H1 (cell line): ENCODE results near the gene LACTB. TPM values are rescaled to one million over a fixed set of nuclear protein-coding genes. Genes with fewer than 3 reads are reported as not detected.

ENCODE experiments used
- CTCF ChIA-PET: fragments of 300-600 bp; sonication (Branson Sonifier 250); formaldehyde crosslinking; loops from one replicate; lab custom pipeline; 2021; ENCODE audit not compliant: partially characterized antibody; lab: Charles Lee
- POLR2A ChIA-PET: fragments of 300-600 bp; sonication (Branson Sonifier 250); formaldehyde crosslinking; loops from one replicate; lab custom pipeline; 2021; ENCODE audit warnings: inconsistent platforms; ENCODE audit not compliant: partially characterized antibody; lab: Charles Lee
- DNase-seq, 2 experiments: peaks; one replicate each; pipeline versions ENCODE4 v3.0.0 to v3.0.0-alpha.2; 2010 to 2022; ENCODE audit warnings: low spot score in 2 of 2, low read depth in 1 of 2, mixed read lengths in 1 of 2
- FAIRE-seq: peaks from 2 replicates; lab custom pipeline; 2011; peaks lifted over from hg19 to GRCh38; lab: Jason Lieb, UNC
- H2AFZ ChIP-seq: 2 replicates; pipeline ENCODE4 v1.8.1; 2012; ENCODE audit warnings: low read length, inconsistent platforms
- H2AK5ac ChIP-seq: 2 replicates; pipeline ENCODE4 v1.6.1; 2013; ENCODE audit warnings: low read depth, low read length
- H2BK120ac ChIP-seq: replicated peaks from 2 replicates; pipeline ENCODE3; 2013; ENCODE audit warnings: low read depth, low read length, inconsistent platforms
- H2BK12ac ChIP-seq: 2 replicates; pipeline ENCODE4 v1.6.1; 2013; ENCODE audit warnings: low read depth, low read length
- H2BK15ac ChIP-seq: 2 replicates; pipeline ENCODE4 v1.6.1; 2013; ENCODE audit warnings: low read length
- H2BK20ac ChIP-seq: 2 replicates; pipeline ENCODE4 v1.6.1; 2013; ENCODE audit warnings: low read length
- H2BK5ac ChIP-seq: 2 replicates; pipeline ENCODE4 v1.6.1; 2013; ENCODE audit warnings: low read depth, low read length
- H3K14ac ChIP-seq: 2 replicates; pipeline ENCODE4 v1.6.1; 2013; ENCODE audit warnings: inconsistent platforms; ENCODE audit not compliant: insufficient read length
- H3K18ac ChIP-seq: 2 replicates; pipeline ENCODE4 v1.6.1; 2013; ENCODE audit warnings: low read length; ENCODE audit errors: extremely low read depth
- H3K23ac ChIP-seq: 2 replicates; pipeline ENCODE4 v1.6.1; 2013; ENCODE audit warnings: inconsistent platforms; ENCODE audit not compliant: insufficient read length
- H3K23me2 ChIP-seq: 2 replicates; pipeline ENCODE4 v1.6.1; 2013; ENCODE audit warnings: low read depth, low read length
- H3K27ac ChIP-seq: 2 replicates; pipeline ENCODE4 v1.6.1; 2011; ENCODE audit warnings: low read depth, low read length, inconsistent platforms
- H3K27me3 ChIP-seq, 4 experiments: replicated peaks in 1 of 4; 1 replicate in 1 of 4; 2 replicates in 3 of 4; pipeline versions ENCODE4 v1.6.1 to v1.8.1; 2011 to 2013; ENCODE audit warnings: low read length in 3 of 4, mild to moderate bottlenecking in 3 of 4, inconsistent platforms in 2 of 4, mixed read lengths in 2 of 4, moderate library complexity in 1 of 4; ENCODE audit not compliant: control insufficient read depth in 3 of 4, insufficient read depth in 3 of 4; ENCODE audit errors: extremely low read depth in 1 of 4
- H3K36me3 ChIP-seq, 4 experiments: 2 replicates each; pipeline versions ENCODE4 v1.6.1 to v1.8.1; 2011 to 2013; ENCODE audit warnings: mild to moderate bottlenecking in 4 of 4, low read length in 3 of 4, moderate library complexity in 2 of 4, control low read depth in 1 of 4, inconsistent platforms in 1 of 4; ENCODE audit not compliant: insufficient read depth in 4 of 4, control insufficient read depth in 2 of 4
- H3K4ac ChIP-seq: replicated peaks from 2 replicates; pipeline ENCODE3; 2013; ENCODE audit warnings: low read length, low read depth, mixed read lengths, inconsistent platforms; ENCODE audit not compliant: insufficient read length
- H3K4me1 ChIP-seq, 4 experiments: replicated peaks in 1 of 4; 1 replicate in 1 of 4; 2 replicates in 3 of 4; pipeline versions ENCODE4 v1.6.1 to v1.8.1; 2011 to 2013; ENCODE audit warnings: low read length in 3 of 4, inconsistent platforms in 2 of 4, mixed read lengths in 1 of 4; ENCODE audit not compliant: insufficient read depth in 4 of 4, control insufficient read depth in 3 of 4
- H3K4me2 ChIP-seq, 2 experiments: 2 replicates each; pipeline versions ENCODE4 v1.6.1 to v1.8.1; 2011 to 2013; ENCODE audit warnings: low read depth in 2 of 2, low read length in 2 of 2, control low read depth in 1 of 2, inconsistent platforms in 1 of 2, mild to moderate bottlenecking in 1 of 2; ENCODE audit not compliant: insufficient read depth in 1 of 2
- H3K4me3 ChIP-seq, 4 experiments: fragments of 200-600, 300-600 bp in 1 of 4; sonication (generic), shearing (Covaris generic), sonication (Bioruptor Twin) in 1 of 4; 2 replicates each; pipeline versions ENCODE4 v1.5.1 to v1.8.1; 2011 to 2016; ENCODE audit warnings: low read length in 4 of 4, low read depth in 3 of 4, control low read depth in 2 of 4, inconsistent platforms in 2 of 4, mild to moderate bottlenecking in 2 of 4, mixed read lengths in 1 of 4, moderate library complexity in 1 of 4; ENCODE audit not compliant: insufficient read depth in 2 of 4; ENCODE audit errors: extremely low read depth in 1 of 4
- H3K56ac ChIP-seq: replicated peaks from 2 replicates; pipeline ENCODE3; 2013; ENCODE audit warnings: low read depth, mild to moderate bottlenecking, mixed read lengths, low read length, inconsistent platforms; ENCODE audit not compliant: insufficient read length
- H3K79me1 ChIP-seq: 2 replicates; pipeline ENCODE4 v1.6.1; 2013; ENCODE audit warnings: low read depth, low read length, control low read depth
- H3K79me2 ChIP-seq, 2 experiments: 2 replicates each; pipeline versions ENCODE4 v1.6.1 to v1.8.1; 2012 to 2013; ENCODE audit warnings: low read length in 2 of 2, mild to moderate bottlenecking in 2 of 2, inconsistent platforms in 1 of 2; ENCODE audit not compliant: insufficient read depth in 2 of 2, control insufficient read depth in 1 of 2
- H3K9ac ChIP-seq, 4 experiments: replicated peaks in 1 of 4; 1 replicate in 1 of 4; 2 replicates in 3 of 4; pipeline versions ENCODE4 v1.6.1 to v1.8.1; 2011 to 2013; ENCODE audit warnings: low read depth in 3 of 4, low read length in 3 of 4, control low read depth in 2 of 4, mild to moderate bottlenecking in 2 of 4, moderate library complexity in 2 of 4, inconsistent platforms in 1 of 4; ENCODE audit errors: extremely low read depth in 1 of 4
- H3K9me3 ChIP-seq, 2 experiments: 2 replicates each; pipeline versions ENCODE4 v1.6.1 to v1.8.1; 2012 to 2013; ENCODE audit warnings: mild to moderate bottlenecking in 2 of 2, moderate library complexity in 2 of 2, control low read depth in 1 of 2, inconsistent platforms in 1 of 2, low read depth in 1 of 2, low read length in 1 of 2, mixed read lengths in 1 of 2; ENCODE audit not compliant: insufficient read depth in 2 of 2
- H4K20me1 ChIP-seq, 2 experiments: replicated peaks in 1 of 2; 2 replicates each; pipeline versions ENCODE3 to v1.8.1; 2011 to 2013; ENCODE audit warnings: inconsistent platforms in 2 of 2, low read length in 2 of 2, mild to moderate bottlenecking in 1 of 2; ENCODE audit not compliant: insufficient read depth in 2 of 2, control insufficient read depth in 1 of 2
- H4K5ac ChIP-seq: 2 replicates; pipeline ENCODE4 v1.6.1; 2013; ENCODE audit warnings: low read length, low read depth, mixed read lengths, inconsistent platforms; ENCODE audit not compliant: insufficient read length
- H4K8ac ChIP-seq: 2 replicates; pipeline ENCODE4 v1.8.0; 2013; ENCODE audit warnings: mild to moderate bottlenecking, moderate library complexity, low read length, inconsistent platforms; ENCODE audit not compliant: insufficient read depth; ENCODE audit errors: extremely low read depth
- H4K91ac ChIP-seq: replicated peaks from 2 replicates; pipeline ENCODE3; 2013; ENCODE audit warnings: low read length, mixed read lengths, inconsistent platforms; ENCODE audit not compliant: insufficient read length
- ASH2L ChIP-seq: fragments of 200-600, 300-600 bp; sonication (generic); IDR thresholded peaks from one replicate; pipeline ENCODE4 v1.7.1; 2017; ENCODE audit warnings: low read length
- BACH1 ChIP-seq: IDR thresholded peaks from 2 replicates; pipeline ENCODE4 v1.6.1; 2012; ENCODE audit warnings: low read length, improper control_type of control experiment
- CTBP2 ChIP-seq: IDR thresholded peaks from 2 replicates; pipeline ENCODE4 v1.7.0; 2011; ENCODE audit warnings: borderline replicate concordance, mild to moderate bottlenecking, moderate library complexity, mixed read lengths, low read length; ENCODE audit not compliant: insufficient read depth, insufficient read length
- CTCF ChIP-seq, 3 experiments: IDR thresholded peaks; 1 replicate in 2 of 3; 2 replicates in 1 of 3; pipeline versions ENCODE4 v1.5.1 to v1.6.1; 2011; ENCODE audit warnings: low read length in 3 of 3, mild to moderate bottlenecking in 3 of 3, inconsistent platforms in 2 of 3, low read depth in 1 of 3, moderate library complexity in 1 of 3; ENCODE audit not compliant: insufficient read depth in 1 of 3; ENCODE audit errors: control extremely low read depth in 1 of 3
- EP300 ChIP-seq, 2 experiments: IDR thresholded peaks; 1 replicate in 1 of 2; 2 replicates in 1 of 2; pipeline ENCODE4 v1.6.1; 2011 to 2012; ENCODE audit warnings: low read depth in 2 of 2, low read length in 2 of 2, mild to moderate bottlenecking in 2 of 2, borderline replicate concordance in 1 of 2, inconsistent platforms in 1 of 2, moderate library complexity in 1 of 2
- HDAC6 ChIP-seq: IDR thresholded peaks from one replicate; pipeline ENCODE4 v1.7.1; 2012; ENCODE audit warnings: low read depth, mild to moderate bottlenecking, inconsistent platforms, low read length, moderate library complexity
- PHF8 ChIP-seq: fragments of 200-600 bp; sonication (generic); conservative IDR thresholded peaks from 2 replicates; pipeline ENCODE4 v1.7.1; 2012; ENCODE audit warnings: low read depth, mild to moderate bottlenecking, inconsistent platforms, low read length, moderate library complexity
- RBBP5 ChIP-seq: IDR thresholded peaks from 2 replicates; pipeline ENCODE4 v1.7.1; 2012; ENCODE audit warnings: low read depth, mild to moderate bottlenecking, inconsistent platforms, low read length, moderate library complexity, borderline replicate concordance
- SIN3A ChIP-seq, 2 experiments: IDR thresholded peaks in 1 of 2; conservative IDR thresholded peaks in 1 of 2; 2 replicates each; pipeline ENCODE4 v1.6.1; 2011 to 2012; ENCODE audit warnings: low read length in 2 of 2, improper control_type of control experiment in 1 of 2, low read depth in 1 of 2, mild to moderate bottlenecking in 1 of 2
- TCF12 ChIP-seq: IDR thresholded peaks from 2 replicates; pipeline ENCODE4 v1.6.1; 2011; ENCODE audit warnings: low read depth, mild to moderate bottlenecking, low read length
- WGBS, 2 experiments: shearing (Covaris generic) in 1 of 2; methylation state at CpG; one replicate each; pipeline versions ENCODE4 v1.1.6 to v1.1.7; 2013 to 2015; ENCODE audit warnings: low lambda C conversion rate in 2 of 2, mixed read lengths in 2 of 2, inconsistent platforms in 1 of 2, low coverage in 1 of 2, missing lambda C conversion rate in 1 of 2; ENCODE audit not compliant: insufficient replicate concordance in 2 of 2, insufficient coverage in 1 of 2, insufficient read length in 1 of 2; ENCODE audit errors: extremely low coverage in 1 of 2, missing lambda C conversion rate in 1 of 2; 5-methylcytosine and 5-hydroxymethylcytosine counted together
- polyA plus RNA-seq, 7 experiments: library from polyadenylated mRNA; depleted of rRNA in 3 of 7; stranded (reverse) in 5 of 7; unstranded in 2 of 7; fragments of >200 nt in 5 of 7; fragments of 200-250 nt in 2 of 7; gene quantifications; 1 replicate in 5 of 7; 2 replicates in 1 of 7; 4 replicates in 1 of 7; pipeline versions ENCODE4 v1.2.1 to v1.2.3, GENCODE V29; 2011 to 2013; ENCODE audit warnings: missing spikeins in 2 of 7, mixed read lengths in 2 of 7
- total RNA-seq: library from RNA; stranded (reverse); fragmentation: NEBNext Ultra II Directional; extraction: Animal tissue kit (Norgen Biotek cat#: 25700); gene quantifications from 2 replicates; pipeline ENCODE4 v1.2.1, GENCODE V29; 2021

Gene LACTB
- total and polyA plus RNA-seq, 2 of the 8 experiments (the other 6 are each of a cell fraction or from before 2014, with no cell fraction given) = 5.8 to 14.9 TPM

- no peak overlapping the region for H3K23ac ChIP-seq
- FAIRE-seq (no peak), DNase-seq (no peak)
- H3K27me3 ChIP-seq = no peaks in the 10 kb centered on the region
- peak overlapping the region; percentile 35; the same call in 1 of the 2 replicates for H2BK5ac ChIP-seq
- no peaks in the 10 kb centered on the region for H3K23me2 ChIP-seq
- H3K79me1 ChIP-seq = no peaks in the 10 kb centered on the region
- no peak overlapping the region for H3K14ac ChIP-seq
- no peak overlapping the region for H4K91ac ChIP-seq
- no peak overlapping the region for H4K8ac ChIP-seq
- H2AFZ ChIP-seq = no peak overlapping the region
- no peaks in the 10 kb centered on the region for H3K79me2 ChIP-seq
- no peak overlapping the region for H3K4ac ChIP-seq
- H3K4me1 ChIP-seq = peaks cover 0 to 12% (median 6%) of the 10 kb centered on the region in 4 experiments; a peak in 6 of 7 replicates
- H3K9me3 ChIP-seq = no peaks in the 10 kb centered on the region
- H3K27ac ChIP-seq = no peak overlapping the region
- H3K56ac ChIP-seq = no peak overlapping the region
- no peak overlapping the region for H4K5ac ChIP-seq
- H4K20me1 ChIP-seq = no peaks in the 10 kb centered on the region
- no peak overlapping the region for H3K4me3 ChIP-seq
- CTCF ChIA-PET = interaction anchor here (1.0 to 4.3 kb wide), 2 partner anchors 10 to 243 kb away, joined by 3 to 22 read pairs; no protein-coding TSS in a partner anchor
- 0 out of 2 replicates have a peak overlapping the region, but pooled peaks have one; percentile 75 for H2BK12ac ChIP-seq
- H3K18ac ChIP-seq = peak overlapping the region; percentile 71
- 93% methylated on average over 11 of the region's 11 CpGs; no CpG with 5 or more reads in 1 of the 2 experiments for WGBS, 2 experiments
- H2BK120ac ChIP-seq = no peak overlapping the region
- POLR2A ChIA-PET = interaction anchor here (15.7 to 18.5 kb wide), 2 partner anchors 14 to 39 kb away, joined by 179 to 325 read pairs; partner anchors contain the start of gene TPM1
- H3K4me2 ChIP-seq = no peak overlapping the region
- no peak overlapping the region for H3K9ac ChIP-seq
- no peaks in the 10 kb centered on the region for H3K36me3 ChIP-seq
- no peak overlapping the region for H2BK20ac ChIP-seq
- peak overlapping the region; percentile 24; the same call in 1 of the 2 replicates for H2AK5ac ChIP-seq
- H2BK15ac ChIP-seq = 0 out of 2 replicates have a peak overlapping the region, but pooled peaks have one; percentile 16
- TF ChIP-seq CTBP2 = no peak
- no peak for TF ChIP-seq ASH2L
- no peak for TF ChIP-seq HDAC6
- no peak for TF ChIP-seq TCF12
- no peak for TF ChIP-seq SIN3A (conservative IDR thresholded peaks at IDR 0.05 in 1 of 2, IDR thresholded peaks at IDR 0.05 in 1 of 2; ENCODE audit: low read depth in 1 of 2, low read length in 2 of 2)
- peak in 1 of 3 experiments; percentile 11; a peak in 1 of 4 replicates for TF ChIP-seq CTCF (IDR thresholded peaks at IDR 0.05; ENCODE audit: control extremely low read depth in 1 of 3, insufficient read depth in 1 of 3, low read depth in 1 of 3, low read length in 3 of 3)
- no peak for TF ChIP-seq EP300 (IDR thresholded peaks at IDR 0.05; ENCODE audit: borderline replicate concordance in 1 of 2, low read depth in 2 of 2, low read length in 2 of 2)
- TF ChIP-seq BACH1 = no peak
- no peak for TF ChIP-seq RBBP5
- TF ChIP-seq PHF8 = no peak
Observed at GRCh38 chr15:63083541-63083940, 38.1 kb upstream of the LACTB start.
